Stimulated activated CD8-positive, alpha-beta memory T cell treated with anti-CD3 and anti-CD28 coated beads, Interleukin-7, amount 100 ng/mL, for 4 hours (primary cell): ENCODE results near the gene TM4SF20.

ENCODE experiments used
- DNase-seq, 2 donors: peaks; one replicate each; pipeline ENCODE4 v3.0.0-alpha.2; 2020; ENCODE audit warnings: low read depth in 2 of 2

TM4SF20 gene

DNA sequence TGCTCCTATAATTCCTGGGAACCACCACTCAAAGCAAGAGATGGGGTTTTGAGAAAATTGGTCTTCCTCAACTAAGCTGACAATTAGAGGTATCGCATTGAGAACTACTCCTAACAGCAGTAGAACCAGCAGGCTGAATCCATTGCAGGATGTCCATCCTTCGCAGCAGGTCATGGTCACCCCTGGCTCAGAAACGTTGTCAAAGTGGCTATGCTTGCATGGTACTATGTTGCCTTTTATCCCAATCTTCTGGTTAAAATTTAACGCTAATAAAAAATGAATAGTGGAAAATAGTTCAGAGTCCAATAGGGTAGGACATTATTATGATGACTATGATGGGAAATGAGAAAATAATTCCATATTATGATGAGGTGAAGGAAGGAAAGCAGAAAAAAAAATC, at the start of gene TM4SF20:
TM4SF20 (minus strand) TSS at position 212 of the 400 bp plus-strand sequence; CDS start at position 174, 38 bp downstream.
- DNase-seq: no peak

DNA sequence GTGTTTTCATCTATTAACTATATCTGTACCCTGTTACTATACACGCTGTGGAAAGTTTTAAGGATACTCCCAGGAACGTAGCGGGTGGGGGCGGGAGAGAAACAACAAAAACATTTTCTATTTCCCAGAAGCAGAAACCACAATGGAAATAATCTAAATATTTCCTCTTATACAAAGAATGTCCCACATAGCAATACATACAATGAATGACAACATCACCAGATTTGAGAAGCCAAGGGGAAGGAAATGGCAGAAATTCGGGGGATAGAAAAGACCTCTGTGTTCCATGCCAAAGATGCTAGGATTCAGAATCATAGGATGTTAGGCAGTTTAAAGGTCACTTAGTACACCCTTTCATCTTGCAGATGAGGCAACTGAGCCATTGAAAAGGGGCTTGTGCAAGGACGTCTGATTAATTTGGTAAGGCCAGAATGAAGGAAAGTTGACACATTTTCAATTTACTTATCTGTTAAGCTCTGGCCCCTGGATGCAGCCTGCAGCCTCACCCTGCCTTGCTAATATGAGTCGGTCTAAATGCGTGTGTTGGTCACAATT, 49.7 kb upstream of the TM4SF20 start:
- DNase-seq: no peak

DNA sequence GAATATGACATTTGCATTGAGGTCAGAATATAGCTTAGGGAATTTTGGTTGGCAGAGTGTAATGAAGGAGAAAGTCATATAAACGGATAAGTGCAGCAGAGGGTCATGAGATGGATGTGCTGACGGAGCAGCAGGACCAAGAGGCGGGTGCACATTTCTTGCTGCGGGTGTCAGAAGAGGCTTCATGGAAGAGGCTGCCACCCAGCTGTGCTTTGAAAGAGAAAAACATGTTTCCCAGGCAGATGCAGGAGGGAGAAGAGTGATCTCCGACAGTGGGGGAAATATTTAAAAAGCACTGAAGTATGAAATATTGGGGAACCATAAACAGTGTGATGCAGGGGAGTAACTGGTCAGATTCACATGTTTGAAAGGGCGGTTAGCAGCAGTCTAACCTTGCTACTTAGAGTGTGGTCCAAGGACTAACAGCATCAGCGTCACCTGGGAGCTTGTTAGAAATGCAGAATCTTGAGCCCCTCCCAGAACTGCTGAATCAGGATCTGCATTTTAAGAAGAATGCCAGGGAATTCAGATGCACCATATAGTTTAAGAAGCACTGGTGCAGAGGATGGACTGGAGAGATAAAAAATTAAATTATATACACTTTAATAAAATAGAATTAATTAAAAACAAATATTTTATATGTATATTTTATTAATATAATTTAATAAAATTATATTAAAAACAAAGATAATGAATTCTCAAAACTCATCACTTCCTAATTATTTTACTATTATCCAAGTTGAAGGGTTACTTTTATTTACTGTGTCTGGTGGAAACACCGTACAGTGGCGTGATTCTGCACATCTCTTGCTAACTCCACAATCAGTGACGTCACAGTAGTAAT, 44.8 kb upstream of the TM4SF20 start:
- DNase-seq: no peak

GRCh38 chr2:227420087-227421052, 41.3 kb upstream of the TM4SF20 start:
- no peak for DNase-seq

DNA sequence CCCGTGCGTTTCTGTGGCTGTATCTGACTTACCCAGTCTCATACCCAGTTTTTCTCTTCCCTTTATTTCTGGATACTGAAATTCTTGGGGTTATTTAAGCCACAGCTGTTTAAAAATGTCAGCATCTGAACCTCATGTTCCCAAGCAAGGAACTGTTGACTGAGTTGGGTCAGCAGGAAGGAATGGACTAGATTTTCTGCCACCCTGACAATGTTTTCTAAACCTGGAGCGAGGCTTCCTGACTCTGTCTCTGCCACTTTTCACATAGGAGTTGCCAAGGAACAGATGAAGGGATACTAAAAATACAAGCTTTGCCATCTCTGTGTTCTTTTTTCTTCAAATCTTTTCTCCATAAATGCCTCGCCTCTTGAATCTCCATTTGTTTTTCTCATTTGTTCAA, 37.6 kb upstream of the TM4SF20 start:
- DNase-seq: no peak

- peak; percentile 3 to 5 for DNase-seq
Observed at GRCh38 chr2:227415538-227416424, 36.7 kb upstream of the TM4SF20 start.

DNA sequence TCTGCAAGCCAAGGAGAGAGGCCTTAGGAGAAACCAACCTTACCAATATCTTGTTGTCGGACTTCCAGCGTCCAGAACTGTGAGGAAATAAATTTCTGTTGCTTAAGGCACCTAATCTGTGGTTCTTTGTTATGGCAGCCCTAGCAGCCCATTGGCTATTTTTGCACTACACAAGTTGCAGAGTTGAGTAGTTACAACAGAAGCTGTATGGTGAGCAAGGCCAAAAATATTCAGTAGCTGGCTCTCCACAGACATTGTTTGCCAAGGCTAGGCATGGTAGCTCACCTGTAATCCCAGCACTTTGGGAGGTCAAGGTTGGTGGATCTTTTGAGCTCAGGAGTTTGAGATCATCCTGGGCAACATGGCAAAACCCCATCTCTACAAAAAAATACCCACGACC, 35.7 kb upstream of the TM4SF20 start:
- no peak for DNase-seq

GRCh38 chr2:227413371-227413770, 34.3 kb upstream of the TM4SF20 start:
- DNase-seq: no peak

DNA sequence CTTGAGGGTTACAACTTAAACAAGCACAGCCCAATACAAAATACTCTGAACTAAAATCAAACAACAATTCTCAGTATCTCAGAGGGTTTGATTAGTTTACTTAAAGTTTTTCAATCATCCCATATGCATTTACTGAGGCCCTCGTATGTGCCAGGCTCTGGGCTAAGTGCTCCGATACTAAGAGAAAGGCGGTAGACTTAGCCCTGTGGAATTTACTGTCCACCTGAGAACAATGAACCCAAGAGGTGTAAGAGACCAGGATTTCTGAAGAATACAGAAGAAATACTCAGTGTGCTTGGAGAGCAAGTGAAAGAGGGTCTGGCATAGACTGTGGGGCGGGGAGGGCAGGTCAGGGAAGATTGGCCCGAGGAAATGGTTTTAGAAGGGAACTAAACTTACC, 33.8 kb upstream of the TM4SF20 start:
- no peak for DNase-seq

- no peak for DNase-seq
Observed at GRCh38 chr2:227411990-227412350, 32.9 kb upstream of the TM4SF20 start.

GRCh38 chr2:227411320-227411989, 32.3 kb upstream of the TM4SF20 start:
- peak; percentile 36 to 58 for DNase-seq

- DNase-seq: no peak
Observed at GRCh38 chr2:227410191-227410590, 31.1 kb upstream of the TM4SF20 start.

GRCh38 chr2:227407591-227408151, 28.6 kb upstream of the TM4SF20 start:
- DNase-seq: no peak

DNA sequence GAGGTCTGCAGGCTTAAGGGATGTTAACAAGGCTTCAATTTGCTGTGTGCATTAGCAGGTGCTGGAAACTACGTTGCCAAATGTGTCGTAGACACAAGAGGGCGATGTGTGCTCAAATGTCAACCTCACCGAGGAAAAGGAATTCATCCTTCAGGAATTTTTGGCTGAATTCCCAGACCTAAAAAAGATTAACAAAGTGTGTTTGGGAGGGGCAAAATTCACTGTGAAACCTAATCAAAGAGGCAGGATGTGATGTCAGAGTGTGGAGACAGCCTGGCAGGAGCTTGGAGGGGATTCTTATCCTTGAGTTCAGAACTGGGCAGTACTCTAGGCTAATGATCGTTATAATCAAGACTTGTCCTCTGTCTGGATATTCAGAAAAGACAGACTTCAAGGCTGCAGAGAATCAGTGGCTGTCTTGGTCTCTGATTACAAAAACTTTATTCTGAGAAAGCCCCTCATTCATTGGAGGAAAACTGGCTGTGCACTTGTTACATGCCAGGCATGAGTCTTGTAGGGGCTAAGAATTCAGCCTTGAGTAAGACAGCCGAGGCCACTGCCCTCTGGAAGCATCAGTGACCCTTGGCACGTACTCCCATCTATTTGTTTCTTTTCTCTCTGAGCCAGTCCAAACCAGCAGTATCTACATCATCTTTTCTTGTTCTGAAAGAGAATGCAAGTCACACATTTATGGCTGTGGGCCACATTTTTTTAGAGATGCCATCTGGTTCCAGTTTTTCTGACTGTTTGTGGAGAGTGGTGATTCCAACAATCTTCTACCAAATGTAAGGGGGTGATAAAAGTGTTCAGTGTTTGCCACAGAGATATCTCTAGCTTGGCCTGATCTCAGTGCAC, 27.3 kb upstream of the TM4SF20 start:
- no peak for DNase-seq

DNA sequence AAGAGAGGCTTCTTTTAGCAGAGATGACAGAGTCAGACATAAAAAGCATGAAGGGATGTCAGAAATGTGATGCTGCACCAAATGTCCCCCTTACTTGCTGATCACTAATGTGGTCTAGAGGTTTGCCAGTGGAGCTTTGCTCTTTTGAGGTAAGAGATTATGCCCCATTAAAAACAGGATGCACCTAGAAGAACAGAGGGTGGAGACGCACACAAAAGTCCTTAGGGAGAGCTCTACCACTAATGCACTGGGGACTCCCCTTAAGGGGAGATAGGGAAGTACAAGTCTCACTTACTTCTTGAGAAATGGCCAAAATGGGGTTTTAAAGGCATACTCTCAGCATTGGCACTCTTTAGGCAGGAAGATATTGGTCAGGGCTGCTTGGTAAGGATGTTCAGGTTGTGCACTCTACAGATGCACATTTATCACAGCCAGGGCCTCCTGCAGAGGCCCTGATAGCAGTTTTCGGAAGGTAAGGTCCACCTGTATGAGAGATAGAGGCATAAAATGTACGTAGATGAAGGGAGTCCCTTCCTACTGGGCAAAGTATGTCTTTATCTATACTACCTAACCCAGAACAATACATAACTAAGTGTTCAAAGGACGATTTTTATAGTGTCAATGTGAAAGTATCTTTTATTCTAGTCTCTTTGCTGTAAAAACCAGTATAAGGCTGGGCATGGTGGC, 25.6 kb upstream of the TM4SF20 start:
- DNase-seq: no peak

GRCh38 chr2:227402959-227403358, 23.9 kb upstream of the TM4SF20 start:
- no peak for DNase-seq

- no peak for DNase-seq
Observed at GRCh38 chr2:227402321-227402720, 23.2 kb upstream of the TM4SF20 start.

DNA sequence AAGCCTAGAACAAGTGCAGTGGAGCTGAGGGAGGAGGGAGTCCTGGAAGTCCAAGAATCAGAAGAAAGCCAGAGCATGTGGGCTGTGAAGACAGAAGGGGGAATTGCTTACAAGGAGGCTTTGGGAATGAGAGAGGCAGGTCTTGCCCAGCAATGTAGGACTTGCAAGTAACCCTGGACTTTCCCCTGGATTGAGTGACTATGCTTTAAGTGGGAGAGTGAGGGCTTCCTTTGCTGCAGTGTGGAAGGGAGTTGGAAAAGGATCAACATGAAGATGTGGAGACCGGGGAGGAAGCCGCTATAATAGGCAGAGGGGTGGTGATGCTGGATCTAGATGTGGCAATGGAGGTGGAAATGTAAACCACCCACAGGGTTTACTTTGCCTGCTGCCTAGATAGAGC, 22.4 kb upstream of the TM4SF20 start:
- no peak for DNase-seq
